CD4-positive, alpha-beta memory T cell (primary cell): Measurements from ENCODE around the gene CPNE2. TPM values are rescaled to one million over a fixed set of nuclear protein-coding genes. Genes with fewer than 3 reads are reported as not detected.

Experiments
- CTCF ChIA-PET: fragments of 350-600 bp; sonication (Branson Sonifier 250); formaldehyde crosslinking; loops from one replicate; lab custom pipeline; 2021; ENCODE audit warnings: inconsistent platforms; ENCODE audit not compliant: partially characterized antibody; lab: Charles Lee
- POLR2A ChIA-PET: fragments of 350-600 bp; sonication (Branson Sonifier 250); formaldehyde crosslinking; loops from one replicate; lab custom pipeline; 2021; ENCODE audit not compliant: partially characterized antibody; lab: Charles Lee
- DNase-seq, 5 donors: peaks; one replicate each; pipeline versions ENCODE4 v3.0.0 to v3.0.0-alpha.2; 2020 to 2022; ENCODE audit warnings: mixed read lengths in 1 of 5
- H3K27ac ChIP-seq: one replicate; pipeline ENCODE4 v1.7.0; 2013; ENCODE audit warnings: low read depth, low read length
- H3K27me3 ChIP-seq: 2 replicates; pipeline ENCODE4 v1.7.0; 2013; ENCODE audit warnings: mild to moderate bottlenecking, low read length, moderate library complexity; ENCODE audit not compliant: insufficient read depth
- H3K36me3 ChIP-seq: 2 replicates; pipeline ENCODE4 v1.7.0; 2013; ENCODE audit warnings: mild to moderate bottlenecking, low read length, moderate library complexity; ENCODE audit not compliant: insufficient read depth
- H3K4me1 ChIP-seq: 2 replicates; pipeline ENCODE4 v1.7.0; 2013; ENCODE audit warnings: mild to moderate bottlenecking, low read length, moderate library complexity; ENCODE audit not compliant: insufficient read depth
- H3K4me3 ChIP-seq, 2 donors: one replicate each; pipeline ENCODE4 v1.7.0; 2013; ENCODE audit warnings: low read length in 2 of 2, mild to moderate bottlenecking in 1 of 2
- H3K9me3 ChIP-seq, 2 donors: one replicate each; pipeline ENCODE4 v1.7.0; 2013; ENCODE audit warnings: low read length in 2 of 2, control low read depth in 1 of 2; ENCODE audit not compliant: control insufficient read depth in 1 of 2
- H3K27ac Mint-ChIP-seq, 7 donors: one replicate each; pipeline ENCODE4 v1.8.0; 2020 to 2021; ENCODE audit warnings: mixed read lengths in 7 of 7, mild to moderate bottlenecking in 6 of 7, inconsistent platforms in 3 of 7, moderate library complexity in 3 of 7
- H3K27me3 Mint-ChIP-seq, 2 donors: one replicate each; pipeline ENCODE4 v1.8.0; 2020 to 2021; ENCODE audit warnings: mixed read lengths in 2 of 2
- H3K36me3 Mint-ChIP-seq, 2 donors: one replicate each; pipeline ENCODE4 v1.8.0; 2020 to 2021; ENCODE audit warnings: mixed read lengths in 2 of 2, inconsistent platforms in 1 of 2, mild to moderate bottlenecking in 1 of 2
- H3K4me1 Mint-ChIP-seq, 4 donors: one replicate each; pipeline ENCODE4 v1.8.0; 2020 to 2021; ENCODE audit warnings: mixed read lengths in 4 of 4, mild to moderate bottlenecking in 1 of 4
- H3K4me3 Mint-ChIP-seq, 8 donors: one replicate each; pipeline ENCODE4 v1.8.0; 2020 to 2021; ENCODE audit warnings: mixed read lengths in 8 of 8, mild to moderate bottlenecking in 7 of 8, moderate library complexity in 6 of 8, inconsistent platforms in 3 of 8
- H3K9me3 Mint-ChIP-seq, 8 donors: one replicate each; pipeline ENCODE4 v1.8.0; 2020 to 2021; ENCODE audit warnings: mixed read lengths in 8 of 8, mild to moderate bottlenecking in 5 of 8, inconsistent platforms in 3 of 8, moderate library complexity in 1 of 8
- intact Hi-C: fragments of 100-400 bp; cut with micrococcal nuclease; formaldehyde crosslinking; loops from one replicate; pipeline ENCODE4 v1.15.1; 2023
- polyA plus RNA-seq, 2 donors: library from polyadenylated mRNA; unstranded; fragments of 300-500 nt; fragmentation: Illumina TruSeq; gene quantifications; one replicate each; pipeline ENCODE4 v1.2.3, GENCODE V29; 2021
- total RNA-seq, 2 experiments: library from RNA; stranded (reverse); gene quantifications; one replicate each; pipeline ENCODE4 v1.2.3, GENCODE V29; 2021

CPNE2 gene
- total and polyA plus RNA-seq, 4 experiments from 2014 or later = 3.8 to 6.8 (median 5.4) TPM

DNA sequence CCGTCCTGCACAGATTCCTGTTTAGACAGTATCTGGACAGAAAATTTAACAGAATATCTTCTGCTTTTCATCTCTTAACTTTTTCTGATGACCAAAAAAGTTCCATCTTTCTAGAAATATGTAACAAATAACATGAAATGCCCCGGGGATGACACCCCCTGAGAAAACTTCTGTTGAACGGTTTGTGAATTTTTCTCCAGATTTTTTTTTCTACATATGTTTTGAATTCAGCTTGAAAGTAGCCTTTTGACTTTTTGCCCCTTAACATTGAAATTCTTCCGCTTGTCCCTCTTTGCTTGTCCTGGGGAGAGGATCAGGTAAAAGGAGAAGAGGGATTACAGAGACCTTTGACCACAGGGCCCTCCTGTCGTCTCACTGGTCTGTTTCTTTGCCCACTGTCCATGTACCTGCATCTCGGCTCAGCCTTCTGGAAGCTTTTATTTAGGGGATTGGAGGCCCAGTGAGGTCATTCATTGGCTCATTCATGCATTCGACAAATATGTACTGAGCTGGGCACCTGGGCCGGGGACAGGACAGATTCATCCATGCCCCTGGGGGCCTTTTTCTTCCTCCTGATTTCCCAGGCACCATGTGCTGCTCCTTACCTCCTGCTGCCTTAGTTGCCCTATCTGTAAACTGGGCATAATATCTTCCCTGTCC is 19.6 kb upstream of the CPNE2 start:
- Mint-ChIP-seq H3K36me3 (peaks cover 49 to 72% of the 10 kb centered on the region in 2 donors), H3K4me3 (no peak overlapping the region), H3K4me1 (peaks cover 4 to 7% (median 6%) of the 10 kb centered on the region in 4 donors), H3K9me3 (peaks cover 0 to 3% (median 0%) of the 10 kb centered on the region in 8 donors), H3K27me3 (no peaks in the 10 kb centered on the region), H3K27ac (peak overlapping the region in 6 of 7 donors; percentile 57 to 86 (median 75))
- H3K27ac ChIP-seq = no peak overlapping the region
- no peak for DNase-seq
- no peak overlapping the region for H3K4me3 ChIP-seq
- H3K36me3 ChIP-seq = peaks cover 80% of the 10 kb centered on the region
- H3K9me3 ChIP-seq = no peaks in the 10 kb centered on the region
- CTCF ChIA-PET = interaction anchor here (1.3 to 2.6 kb wide), 2 partner anchors 11 to 108 kb away, joined by 6 to 15 read pairs; no protein-coding TSS in a partner anchor
- POLR2A ChIA-PET = no interaction called here
- intact Hi-C loops = no loop called here
- H3K27me3 ChIP-seq = no peaks in the 10 kb centered on the region
- H3K4me1 ChIP-seq = peaks cover 4% of the 10 kb centered on the region

DNA sequence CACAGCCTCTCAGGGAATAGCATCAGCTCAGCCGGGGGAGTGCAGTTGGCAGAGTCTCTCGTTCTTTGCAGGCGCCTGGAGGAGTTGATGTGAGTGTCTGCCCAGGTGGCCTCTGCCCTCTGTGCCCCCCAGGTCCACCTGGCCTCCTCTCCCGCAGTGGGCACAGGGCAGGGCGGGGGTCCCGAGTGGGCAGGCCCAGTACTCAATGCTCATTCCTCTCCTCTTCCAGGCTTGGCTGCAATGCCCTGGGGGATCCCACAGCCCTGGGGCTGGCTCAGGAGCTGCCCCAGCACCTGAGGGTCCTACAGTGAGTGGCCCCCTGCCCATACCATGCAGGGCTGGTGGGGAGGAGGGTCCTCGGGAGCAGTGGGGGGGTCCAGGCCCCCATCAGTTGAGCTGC is 14.7 kb upstream of the CPNE2 start:
- peak overlapping the region in 1 of 7 donors; percentile 74 for H3K27ac Mint-ChIP-seq
- peaks cover 0 to 3% (median 1%) of the 10 kb centered on the region in 4 donors for H3K4me1 Mint-ChIP-seq
- H3K9me3 ChIP-seq = no peaks in the 10 kb centered on the region
- no peaks in the 10 kb centered on the region for H3K27me3 Mint-ChIP-seq
- H3K4me3 ChIP-seq = no peak overlapping the region
- H3K4me3 Mint-ChIP-seq = no peak overlapping the region
- peaks cover 84% of the 10 kb centered on the region for H3K36me3 ChIP-seq
- no peaks in the 10 kb centered on the region for H3K4me1 ChIP-seq
- H3K27ac ChIP-seq = no peak overlapping the region
- peaks cover 39 to 63% of the 10 kb centered on the region in 2 donors for H3K36me3 Mint-ChIP-seq
- no peaks in the 10 kb centered on the region for H3K27me3 ChIP-seq
- intact Hi-C loops = no loop called here
- DNase-seq = no peak
- no peaks in the 10 kb centered on the region for H3K9me3 Mint-ChIP-seq
- CTCF ChIA-PET = interaction anchor here (1.5 kb wide), 1 partner anchor 92 kb away, joined by 6 read pairs; no protein-coding TSS in a partner anchor
- POLR2A ChIA-PET = interaction anchor here (0.5 kb wide), 1 partner anchor 28 kb away, joined by 3 read pairs; no protein-coding TSS in a partner anchor

DNA sequence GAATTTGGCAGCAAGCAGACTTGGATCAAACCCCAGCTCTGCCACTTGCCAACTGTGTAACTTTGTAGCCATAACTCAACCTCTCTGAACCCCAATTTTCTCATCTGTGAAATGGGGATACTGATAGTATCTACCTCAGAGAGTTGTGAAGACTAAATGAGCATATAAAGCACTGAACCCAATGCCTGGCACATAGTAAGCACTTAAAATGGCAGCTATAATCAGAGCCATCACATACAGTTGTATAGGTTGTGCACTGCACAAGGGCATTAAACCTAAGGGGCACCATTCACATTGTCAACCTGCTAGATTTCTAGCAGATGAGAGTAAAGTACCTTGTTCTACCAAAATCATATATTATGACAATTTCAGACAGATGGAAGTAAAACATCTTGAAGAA is 10.6 kb upstream of the CPNE2 start:
- Mint-ChIP-seq H3K27me3 (no peaks in the 10 kb centered on the region), H3K4me1 (peaks cover 6 to 18% (median 11%) of the 10 kb centered on the region in 4 donors), H3K9me3 (peaks cover 0 to 1% (median 0%) of the 10 kb centered on the region in 8 donors), H3K4me3 (no peak overlapping the region), H3K27ac (peak overlapping the region in 2 of 7 donors; percentile 17 to 59), H3K36me3 (peaks cover 18 to 37% of the 10 kb centered on the region in 2 donors)
- ChIA-PET POLR2A (interaction anchor here (0.7 to 1.8 kb wide), 4 partner anchors 12 to 95 kb away, joined by 3 to 6 read pairs (median 3); no protein-coding TSS in a partner anchor), CTCF (interaction anchor here (3.6 to 6.3 kb wide), 4 partner anchors 12 to 118 kb away, joined by 17 to 81 read pairs (median 32); partner anchors contain the start of genes CETP and CPNE2)
- intact Hi-C loops = loop anchor here (5.0 kb wide), 1 partner anchor 106 kb away; the partner anchor contains the start of genes PSME3IP1 and RSPRY1
- no peak for DNase-seq
- Histone ChIP-seq H3K9me3 (no peaks in the 10 kb centered on the region), H3K36me3 (peaks cover 51% of the 10 kb centered on the region), H3K4me3 (no peak overlapping the region), H3K4me1 (peaks cover 10% of the 10 kb centered on the region), H3K27me3 (no peaks in the 10 kb centered on the region), H3K27ac (no peak overlapping the region)

GRCh38 chr16:57082664-57083063 is 9.7 kb upstream of the CPNE2 start:
- H3K36me3 ChIP-seq = peaks cover 42% of the 10 kb centered on the region
- H3K9me3 Mint-ChIP-seq = peaks cover 0 to 1% (median 0%) of the 10 kb centered on the region in 8 donors
- no peak overlapping the region for H3K27ac ChIP-seq
- no peaks in the 10 kb centered on the region for H3K27me3 ChIP-seq
- intact Hi-C loops = loop anchor here (5.0 kb wide), 1 partner anchor 105 kb away; the partner anchor contains the start of genes PSME3IP1 and RSPRY1
- H3K4me1 ChIP-seq = peaks cover 10% of the 10 kb centered on the region
- no peaks in the 10 kb centered on the region for H3K9me3 ChIP-seq
- ChIA-PET CTCF (interaction anchor here (1.5 to 6.3 kb wide), 13 partner anchors 8 to 334 kb away, joined by 3 to 81 read pairs (median 10); partner anchors contain the start of genes CETP and CPNE2), POLR2A (interaction anchor here (1.2 to 3.3 kb wide), 6 partner anchors 11 to 117 kb away, joined by 3 to 14 read pairs (median 10); partner anchors contain the start of genes CPNE2 and NLRC5)
- DNase-seq = no peak
- no peak overlapping the region for H3K4me3 ChIP-seq
- peak overlapping the region in 2 of 7 donors; percentile 59 to 95 for H3K27ac Mint-ChIP-seq
- no peaks in the 10 kb centered on the region for H3K27me3 Mint-ChIP-seq
- H3K4me1 Mint-ChIP-seq = peaks cover 5 to 18% (median 11%) of the 10 kb centered on the region in 4 donors
- H3K4me3 Mint-ChIP-seq = no peak overlapping the region
- H3K36me3 Mint-ChIP-seq = peaks cover 14 to 30% of the 10 kb centered on the region in 2 donors

- Mint-ChIP-seq H3K4me1 (peaks cover 5 to 18% (median 11%) of the 10 kb centered on the region in 4 donors), H3K9me3 (peaks cover 0 to 1% (median 0%) of the 10 kb centered on the region in 8 donors), H3K27ac (peak overlapping the region; percentile 85 to 95 (median 91)), H3K27me3 (no peaks in the 10 kb centered on the region), H3K4me3 (peak overlapping the region in 1 of 8 donors; percentile 30), H3K36me3 (peaks cover 14 to 28% of the 10 kb centered on the region in 2 donors)
- ChIA-PET POLR2A (interaction anchor here (1.0 to 3.3 kb wide), 12 partner anchors 10 to 118 kb away, joined by 3 to 14 read pairs (median 5); partner anchors contain the start of genes CPNE2, NLRC5, PSME3IP1 and RSPRY1), CTCF (interaction anchor here (0.8 to 6.3 kb wide), 47 partner anchors 9 to 333 kb away, joined by 3 to 81 read pairs (median 5); partner anchors contain the start of genes CETP, CPNE2 and NLRC5)
- Histone ChIP-seq H3K9me3 (no peaks in the 10 kb centered on the region), H3K36me3 (peaks cover 34% of the 10 kb centered on the region), H3K27me3 (no peaks in the 10 kb centered on the region), H3K4me3 (no peak overlapping the region), H3K27ac (peak overlapping the region; percentile 29), H3K4me1 (peaks cover 10% of the 10 kb centered on the region)
- no peak for DNase-seq
- intact Hi-C loops = loop anchor here (1.0 to 5.0 kb wide), 6 partner anchors 85 to 436 kb away; partner anchors contain the start of genes PSME3IP1 and RSPRY1
These were observed 8.8 kb upstream of the CPNE2 start for GRCh38 chr16:57083485-57084126.

- H3K9me3 Mint-ChIP-seq = peaks cover 0 to 1% (median 0%) of the 10 kb centered on the region in 8 donors
- intact Hi-C loops = loop anchor here (1.0 to 5.0 kb wide), 6 partner anchors 84 to 435 kb away; partner anchors contain the start of genes PSME3IP1 and RSPRY1
- peak; percentile 78 to 81 (median 79) for DNase-seq
- peaks cover 13 to 26% of the 10 kb centered on the region in 2 donors for H3K36me3 Mint-ChIP-seq
- no peaks in the 10 kb centered on the region for H3K27me3 Mint-ChIP-seq
- Histone ChIP-seq H3K4me3 (no peak overlapping the region), H3K27me3 (no peaks in the 10 kb centered on the region), H3K9me3 (no peaks in the 10 kb centered on the region), H3K36me3 (peaks cover 27% of the 10 kb centered on the region), H3K27ac (peak overlapping the region; percentile 29), H3K4me1 (peaks cover 10% of the 10 kb centered on the region)
- peak overlapping the region in 1 of 8 donors; percentile 30 for H3K4me3 Mint-ChIP-seq
- H3K27ac Mint-ChIP-seq = peak overlapping the region; percentile 85 to 95 (median 91)
- ChIA-PET CTCF (interaction anchor here (0.8 to 6.3 kb wide), 48 partner anchors 10 to 333 kb away, joined by 3 to 81 read pairs (median 5); partner anchors contain the start of genes CETP, CPNE2 and NLRC5), POLR2A (interaction anchor here (0.6 to 3.3 kb wide), 15 partner anchors 9 to 119 kb away, joined by 3 to 14 read pairs (median 4); partner anchors contain the start of genes CPNE2, NLRC5, PSME3IP1 and RSPRY1)
- peaks cover 5 to 18% (median 11%) of the 10 kb centered on the region in 4 donors for H3K4me1 Mint-ChIP-seq
These were observed 8.1 kb upstream of the CPNE2 start for GRCh38 chr16:57084257-57084770.
